ENCODE measurements around the gene FCHSD2. TPM values are rescaled to one million over a fixed set of nuclear protein-coding genes. Genes with fewer than 3 reads are reported as not detected.
A peak's percentile ranks its signal among the peaks of the same experiment; 100 is the strongest.

FCHSD2 gene
- total and polyA plus RNA-seq, 2 of the 13 experiments (the other 11 are each of a cell fraction or from before 2014, with no cell fraction given), result 20.5 to 24.8 TPM

DNA sequence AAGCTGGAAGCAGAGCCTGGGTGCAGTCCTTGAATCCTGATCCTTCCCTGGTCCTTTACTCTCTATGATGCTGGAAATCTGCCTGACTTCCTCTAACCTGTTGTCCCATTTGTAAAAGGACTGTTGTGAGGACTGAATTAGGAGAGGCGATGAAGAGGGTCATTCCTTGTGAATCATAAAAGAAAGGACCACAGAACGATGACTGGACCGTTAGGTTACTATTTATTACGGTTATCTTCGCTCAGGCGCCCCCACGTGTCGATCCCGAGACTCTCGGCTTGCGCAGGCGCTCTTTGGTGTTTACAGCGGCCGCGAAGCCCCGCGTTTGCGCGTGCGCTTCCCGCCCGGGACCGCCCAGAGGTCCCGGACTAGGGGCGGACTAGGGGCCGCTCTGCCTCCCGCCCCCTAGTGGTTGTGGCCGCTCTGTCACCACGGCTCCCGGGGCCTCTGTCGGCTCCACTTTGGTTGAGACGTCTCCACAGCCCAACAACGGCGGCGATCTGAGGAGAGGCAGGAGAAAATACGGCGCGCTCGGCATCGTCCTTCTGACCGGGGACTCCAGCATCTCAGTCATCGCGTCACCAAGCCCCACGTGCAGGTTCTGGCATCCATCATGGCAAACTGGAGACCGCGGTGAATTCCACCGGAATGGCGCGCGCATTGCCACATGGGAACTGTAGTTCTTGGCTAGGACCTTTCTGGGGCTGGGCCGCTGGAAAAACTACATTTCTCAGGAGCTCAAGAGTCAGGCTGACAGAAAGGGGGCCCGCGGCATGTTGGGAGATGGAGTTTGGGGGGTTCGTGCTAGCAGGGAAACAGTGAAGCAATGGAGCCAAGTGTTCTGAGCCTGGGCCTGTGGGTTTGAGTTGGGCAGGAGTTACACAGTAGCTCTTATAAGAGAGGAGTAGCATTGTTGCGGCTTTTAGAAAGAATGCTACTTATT lies 348.4 kb downstream of the FCHSD2 start, which contains the start of gene STARD10 (continued):
- TF ChIP-seq, protein P1, sequence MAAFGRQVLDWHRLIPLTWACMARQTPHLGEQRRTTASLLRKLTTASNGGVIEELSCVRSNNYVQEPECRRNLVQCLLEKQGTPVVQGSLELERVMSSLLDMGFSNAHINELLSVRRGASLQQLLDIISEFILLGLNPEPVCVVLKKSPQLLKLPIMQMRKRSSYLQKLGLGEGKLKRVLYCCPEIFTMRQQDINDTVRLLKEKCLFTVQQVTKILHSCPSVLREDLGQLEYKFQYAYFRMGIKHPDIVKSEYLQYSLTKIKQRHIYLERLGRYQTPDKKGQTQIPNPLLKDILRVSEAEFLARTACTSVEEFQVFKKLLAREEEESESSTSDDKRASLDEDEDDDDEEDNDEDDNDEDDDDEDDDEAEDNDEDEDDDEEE (CRISPR knock-in tag; IDR thresholded peaks at IDR 0.05), result no peak
- TF ChIP-seq, protein P2, sequence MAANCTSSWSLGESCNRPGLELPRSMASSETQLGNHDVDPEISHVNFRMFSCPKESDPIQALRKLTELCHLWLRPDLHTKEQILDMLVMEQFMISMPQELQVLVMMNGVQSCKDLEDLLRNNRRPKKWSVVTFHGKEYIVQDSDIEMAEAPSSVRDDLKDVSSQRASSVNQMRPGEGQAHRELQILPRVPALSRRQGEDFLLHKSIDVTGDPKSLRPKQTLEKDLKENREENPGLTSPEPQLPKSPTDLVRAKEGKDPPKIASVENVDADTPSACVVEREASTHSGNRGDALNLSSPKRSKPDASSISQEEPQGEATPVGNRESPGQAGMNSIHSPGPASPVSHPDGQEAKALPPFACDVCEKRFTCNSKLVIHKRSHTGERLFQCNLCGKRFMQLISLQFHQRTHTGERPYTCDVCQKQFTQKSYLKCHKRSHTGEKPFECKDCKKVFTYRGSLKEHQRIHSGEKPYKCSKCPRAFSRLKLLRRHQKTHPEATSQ (CRISPR knock-in tag; IDR thresholded peaks at IDR 0.05; ENCODE audit: borderline replicate concordance), result no peak; the same call in 1 of the 2 replicates
- TF ChIP-seq ZNF775 (CRISPR knock-in tag; IDR thresholded peaks at IDR 0.05; ENCODE audit: borderline replicate concordance), result no peak
- no peak for TF ChIP-seq RFX1 (IDR thresholded peaks at IDR 0.05)
- TF ChIP-seq HDAC6 (IDR thresholded peaks at IDR 0.05; ENCODE audit: low read depth, low read length), result no peak
- TF ChIP-seq, protein P3, sequence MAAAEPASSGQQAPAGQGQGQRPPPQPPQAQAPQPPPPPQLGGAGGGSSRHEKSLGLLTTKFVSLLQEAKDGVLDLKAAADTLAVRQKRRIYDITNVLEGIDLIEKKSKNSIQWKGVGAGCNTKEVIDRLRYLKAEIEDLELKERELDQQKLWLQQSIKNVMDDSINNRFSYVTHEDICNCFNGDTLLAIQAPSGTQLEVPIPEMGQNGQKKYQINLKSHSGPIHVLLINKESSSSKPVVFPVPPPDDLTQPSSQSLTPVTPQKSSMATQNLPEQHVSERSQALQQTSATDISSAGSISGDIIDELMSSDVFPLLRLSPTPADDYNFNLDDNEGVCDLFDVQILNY (CRISPR knock-in tag; conservative IDR thresholded peaks at IDR 0.05), result no peak
- no peak for TF ChIP-seq ZNF589 (CRISPR knock-in tag; conservative IDR thresholded peaks at IDR 0.05)
- TF ChIP-seq ZNF232 (CRISPR knock-in tag; IDR thresholded peaks at IDR 0.05; ENCODE audit: borderline replicate concordance), result peak; percentile 71; the same call in 1 of the 2 replicates
- TF ChIP-seq CCDC6 (CRISPR knock-in tag; IDR thresholded peaks at IDR 0.05), result peak; percentile 47; the same call in 1 of the 2 replicates
- no peak for TF ChIP-seq DPF2 (CRISPR knock-in tag; IDR thresholded peaks at IDR 0.05; ENCODE audit: borderline replicate concordance, low read depth)
- TF ChIP-seq, protein P4, sequence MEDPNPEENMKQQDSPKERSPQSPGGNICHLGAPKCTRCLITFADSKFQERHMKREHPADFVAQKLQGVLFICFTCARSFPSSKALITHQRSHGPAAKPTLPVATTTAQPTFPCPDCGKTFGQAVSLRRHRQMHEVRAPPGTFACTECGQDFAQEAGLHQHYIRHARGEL (CRISPR knock-in tag; IDR thresholded peaks at IDR 0.05), result no peak
- no peak for TF ChIP-seq POLR2AphosphoS2 (IDR thresholded peaks at IDR 0.05; ENCODE audit: low read depth, low read length)
- TF ChIP-seq, protein P5, sequence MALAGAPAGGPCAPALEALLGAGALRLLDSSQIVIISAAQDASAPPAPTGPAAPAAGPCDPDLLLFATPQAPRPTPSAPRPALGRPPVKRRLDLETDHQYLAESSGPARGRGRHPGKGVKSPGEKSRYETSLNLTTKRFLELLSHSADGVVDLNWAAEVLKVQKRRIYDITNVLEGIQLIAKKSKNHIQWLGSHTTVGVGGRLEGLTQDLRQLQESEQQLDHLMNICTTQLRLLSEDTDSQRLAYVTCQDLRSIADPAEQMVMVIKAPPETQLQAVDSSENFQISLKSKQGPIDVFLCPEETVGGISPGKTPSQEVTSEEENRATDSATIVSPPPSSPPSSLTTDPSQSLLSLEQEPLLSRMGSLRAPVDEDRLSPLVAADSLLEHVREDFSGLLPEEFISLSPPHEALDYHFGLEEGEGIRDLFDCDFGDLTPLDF (CRISPR knock-in tag; IDR thresholded peaks at IDR 0.05), result peak; percentile 78
- no peak for TF ChIP-seq ZIK1 (CRISPR knock-in tag; IDR thresholded peaks at IDR 0.05; ENCODE audit: borderline replicate concordance, low read depth)
- no peak for TF ChIP-seq CHD4 (IDR thresholded peaks at IDR 0.05; ENCODE audit: borderline replicate concordance, low read length)
- TF ChIP-seq, protein P6, sequence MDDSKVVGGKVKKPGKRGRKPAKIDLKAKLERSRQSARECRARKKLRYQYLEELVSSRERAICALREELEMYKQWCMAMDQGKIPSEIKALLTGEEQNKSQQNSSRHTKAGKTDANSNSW (CRISPR knock-in tag; IDR thresholded peaks at IDR 0.05; ENCODE audit: borderline replicate concordance), result 0 out of 2 replicates have a peak, but pooled peaks have one; percentile 77
- TF ChIP-seq BCL6 (CRISPR knock-in tag; IDR thresholded peaks at IDR 0.05), result no peak
- TF ChIP-seq ZNF562 (CRISPR knock-in tag; IDR thresholded peaks at IDR 0.05; ENCODE audit: borderline replicate concordance), result no peak
- TF ChIP-seq ZMYM4 (CRISPR knock-in tag; IDR thresholded peaks at IDR 0.05), result peak; percentile 68; the same call in 1 of the 2 replicates
- TF ChIP-seq ZNF616 (CRISPR knock-in tag; IDR thresholded peaks at IDR 0.05; ENCODE audit: low read depth), result no peak
- TF ChIP-seq ZNF781 (CRISPR knock-in tag; IDR thresholded peaks at IDR 0.05; ENCODE audit: borderline replicate concordance, not compliant biosample characterization), result peak; percentile 86
- no peak; the same call in 1 of the 2 replicates for TF ChIP-seq KDM5B (CRISPR knock-in tag; IDR thresholded peaks at IDR 0.05; ENCODE audit: borderline replicate concordance)
